NK-92 treated with Interleukin-12 subunit alpha and Interleukin-12 subunit beta, amount 100 ng/mL, for 24 hours (cell line): Measurements from ENCODE around the gene SCN4A.

Experiments used
- DNase-seq: peaks from one replicate; lab custom pipeline; 2025; lab: John Stamatoyannopoulos, UW

Gene SCN4A

DNA sequence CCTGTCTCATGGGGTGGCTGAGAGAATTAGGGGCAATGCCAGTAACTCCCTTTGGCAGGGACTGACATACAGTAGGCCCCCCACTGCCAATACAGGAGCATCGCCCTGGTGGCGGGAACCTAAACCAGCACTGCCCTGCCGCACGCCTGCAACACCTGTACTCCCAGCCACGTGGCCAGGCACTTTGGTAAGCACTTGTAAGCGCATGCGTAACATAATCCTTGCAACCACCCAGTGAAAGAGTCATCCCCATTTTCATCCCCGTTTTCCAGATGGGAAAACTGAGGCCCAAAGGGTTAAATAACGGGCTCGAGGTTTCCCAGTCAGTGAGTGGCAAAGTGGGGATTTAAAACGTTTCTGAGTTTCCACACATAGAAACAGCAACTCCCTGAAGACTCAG, 17.5 kb downstream of the SCN4A start:
- no peak for DNase-seq

- DNase-seq: peak; percentile 70
Observed at GRCh38 chr17:63954402-63955063, 18.2 kb downstream of the SCN4A start.

- no peak for DNase-seq
Observed at GRCh38 chr17:63950940-63951907, 21.5 kb downstream of the SCN4A start.

- DNase-seq: no peak
Observed at GRCh38 chr17:63949576-63950250, 23.0 kb downstream of the SCN4A start.

GRCh38 chr17:63948521-63948920, 24.2 kb downstream of the SCN4A start:
- DNase-seq: no peak

GRCh38 chr17:63947711-63948330, 24.9 kb downstream of the SCN4A start:
- DNase-seq: no peak

- DNase-seq: peak; percentile 42
Observed at GRCh38 chr17:63946440-63947363, 26.0 kb downstream of the SCN4A start.

DNA sequence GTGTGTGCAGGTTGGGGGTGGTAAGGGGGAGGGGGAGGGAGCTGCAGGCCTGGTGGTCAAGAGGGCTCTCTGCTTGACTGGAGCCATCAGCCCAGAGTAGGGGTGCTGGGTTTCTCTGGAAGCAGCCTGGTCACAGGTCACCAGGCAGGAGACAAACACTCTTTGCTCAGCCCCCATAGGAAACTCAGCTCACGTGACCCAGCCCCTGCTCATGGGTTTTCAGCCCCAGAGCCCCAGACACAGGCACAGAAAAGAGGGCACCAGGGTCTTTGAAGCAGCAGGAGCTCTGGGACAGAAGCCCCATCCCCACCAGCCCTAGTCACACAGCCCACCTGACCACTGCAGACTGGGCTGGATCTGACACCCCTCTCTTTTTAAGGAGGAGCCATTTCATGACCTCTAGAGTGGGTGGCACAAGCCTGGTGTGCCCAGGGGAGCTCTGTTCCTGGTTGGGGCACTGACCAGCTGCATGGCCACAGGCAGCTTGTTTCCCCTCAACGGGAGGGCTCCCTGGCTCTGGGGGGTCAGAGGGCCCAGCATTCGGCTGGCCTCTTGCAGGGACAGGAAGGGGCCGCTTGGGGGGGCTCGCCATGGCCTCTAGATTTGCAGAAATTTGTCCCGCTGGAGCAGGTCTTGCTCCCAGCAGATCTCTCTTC, 26.8 kb downstream of the SCN4A start:
- DNase-seq: no peak

- no peak for DNase-seq
Observed at GRCh38 chr17:63944736-63945499, 27.8 kb downstream of the SCN4A start.

DNA sequence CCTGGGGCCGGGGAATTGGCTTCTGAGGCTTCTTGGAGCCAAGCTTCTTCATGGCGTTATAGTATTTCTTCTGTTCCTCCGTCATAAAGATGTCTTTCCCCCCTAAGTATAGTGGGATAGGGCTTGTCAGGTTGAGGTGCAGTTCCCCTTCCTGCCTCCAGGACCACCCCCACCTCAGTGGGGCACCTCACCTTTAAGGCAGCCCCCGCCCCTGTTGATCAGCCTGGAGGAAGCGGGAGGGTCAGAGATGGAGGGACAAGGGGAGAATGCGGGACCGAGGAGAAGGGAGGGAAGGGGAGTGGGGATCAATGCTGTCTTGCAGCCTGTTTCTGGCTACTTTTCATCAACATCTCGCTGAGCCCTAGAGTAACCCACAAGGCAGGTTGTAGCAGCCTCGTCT, 29.0 kb downstream of the SCN4A start:
- DNase-seq: no peak

DNA sequence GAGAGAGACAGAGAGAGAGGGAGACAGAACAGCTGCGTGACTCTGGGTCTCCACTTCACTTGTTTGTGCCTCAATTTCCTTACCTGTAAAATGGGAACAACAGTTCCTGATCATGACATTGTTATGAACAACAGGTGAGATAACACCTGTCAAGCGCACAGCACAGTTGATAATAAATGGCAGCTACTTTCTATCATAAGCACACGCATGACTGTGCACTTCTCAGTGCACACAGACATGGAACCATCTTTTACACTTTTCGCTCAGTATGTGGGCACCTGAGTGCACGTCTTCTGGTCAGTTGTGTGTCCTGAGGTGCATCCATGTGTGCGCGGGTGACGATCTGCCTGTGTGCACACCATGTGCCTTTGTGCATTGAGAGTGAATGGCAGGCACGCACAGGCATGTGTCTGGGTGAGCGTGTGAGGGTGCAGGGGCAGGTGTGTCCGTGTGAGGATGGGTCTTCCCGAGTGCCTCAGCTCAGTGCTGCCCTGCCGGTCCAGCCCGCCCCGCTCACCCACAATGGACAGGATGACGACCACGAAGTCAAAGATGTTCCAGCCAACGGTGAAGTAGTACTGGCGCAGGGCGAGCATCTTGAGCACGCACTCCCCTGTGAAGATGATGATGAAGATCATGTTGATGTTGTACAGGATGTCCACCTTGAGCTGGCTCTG, 30.3 kb downstream of the SCN4A start:
- no peak for DNase-seq

GRCh38 chr17:63941751-63942150, 31.0 kb downstream of the SCN4A start:
- DNase-seq: no peak

GRCh38 chr17:63941162-63941561, 31.6 kb downstream of the SCN4A start:
- DNase-seq: no peak

DNA sequence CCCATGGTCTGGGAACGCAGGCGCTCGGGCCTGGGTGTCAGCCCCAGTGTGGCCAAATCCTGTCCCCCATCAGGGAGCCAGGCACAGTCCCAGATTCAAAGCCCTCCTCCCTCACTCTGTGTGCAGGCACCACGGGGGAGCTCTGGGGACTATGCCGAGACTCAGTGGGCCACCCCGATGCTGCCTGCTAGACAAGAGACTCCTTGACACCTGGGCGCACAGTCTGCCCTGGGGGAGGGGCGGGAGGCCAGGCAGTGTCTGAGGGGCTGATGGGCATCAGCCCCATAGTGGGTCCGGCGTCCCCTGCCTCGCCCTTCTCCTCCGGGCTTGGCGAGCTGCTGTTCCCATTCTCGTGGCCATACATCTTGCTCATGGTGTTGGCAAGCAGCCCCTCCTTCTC, 32.1 kb downstream of the SCN4A start:
- DNase-seq: no peak

GRCh38 chr17:63939884-63940283, 32.8 kb downstream of the SCN4A start:
- DNase-seq: no peak

DNA sequence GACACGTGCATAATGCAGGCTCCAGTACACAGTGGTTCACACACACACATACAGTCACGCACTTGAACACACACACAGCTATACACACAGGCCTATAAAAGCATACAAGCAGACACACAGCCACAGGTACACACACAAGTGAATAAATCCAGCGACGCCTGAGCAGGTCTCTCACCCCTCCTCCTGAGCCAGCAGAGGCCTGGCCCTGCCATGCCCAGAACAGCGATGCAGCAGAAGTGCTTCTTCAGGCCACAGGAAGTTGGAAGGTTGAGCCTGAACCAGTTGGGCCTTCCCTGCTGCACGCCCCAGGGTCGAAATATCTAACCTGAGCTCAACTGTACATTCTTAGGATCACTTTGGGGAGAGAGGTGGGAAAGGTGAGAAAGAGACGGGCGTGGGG, 33.3 kb downstream of the SCN4A start:
- no peak for DNase-seq

DNA sequence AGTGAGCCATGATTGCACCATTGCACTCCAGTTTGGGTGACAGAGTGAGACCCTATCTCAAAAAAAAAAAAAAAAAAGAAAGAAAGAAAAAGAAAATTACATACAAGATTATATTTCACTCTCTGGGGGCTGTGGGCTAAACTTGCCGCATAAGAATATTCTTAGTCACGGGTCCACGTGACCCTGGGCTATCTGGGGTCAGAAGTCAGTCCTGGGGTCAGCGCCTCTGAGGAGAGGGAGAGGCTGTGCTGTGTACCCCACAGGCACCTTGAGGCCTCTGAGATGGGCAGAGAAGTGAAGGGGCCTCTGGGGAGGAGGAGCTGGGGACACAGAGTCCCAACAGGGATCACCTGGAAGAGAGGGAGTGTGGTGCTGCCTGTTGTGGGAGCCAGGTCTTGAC, 34.8 kb downstream of the SCN4A start:
- DNase-seq: no peak

- DNase-seq: no peak
Observed at GRCh38 chr17:63937319-63937718, 35.4 kb downstream of the SCN4A start.
